Amygdala (tissue), 56 donors: ENCODE data around the gene PCSK9.
"Not testable (repeated sequence)": the region's sequence is repeated elsewhere in the genome, so short reads cannot be mapped to it uniquely, and the experiment has no call there.

Experiments
- DNase-seq, 56 donors: peaks; one replicate each; lab custom pipeline; 2025; lab: John Stamatoyannopoulos, UW

The PCSK9 gene

DNA sequence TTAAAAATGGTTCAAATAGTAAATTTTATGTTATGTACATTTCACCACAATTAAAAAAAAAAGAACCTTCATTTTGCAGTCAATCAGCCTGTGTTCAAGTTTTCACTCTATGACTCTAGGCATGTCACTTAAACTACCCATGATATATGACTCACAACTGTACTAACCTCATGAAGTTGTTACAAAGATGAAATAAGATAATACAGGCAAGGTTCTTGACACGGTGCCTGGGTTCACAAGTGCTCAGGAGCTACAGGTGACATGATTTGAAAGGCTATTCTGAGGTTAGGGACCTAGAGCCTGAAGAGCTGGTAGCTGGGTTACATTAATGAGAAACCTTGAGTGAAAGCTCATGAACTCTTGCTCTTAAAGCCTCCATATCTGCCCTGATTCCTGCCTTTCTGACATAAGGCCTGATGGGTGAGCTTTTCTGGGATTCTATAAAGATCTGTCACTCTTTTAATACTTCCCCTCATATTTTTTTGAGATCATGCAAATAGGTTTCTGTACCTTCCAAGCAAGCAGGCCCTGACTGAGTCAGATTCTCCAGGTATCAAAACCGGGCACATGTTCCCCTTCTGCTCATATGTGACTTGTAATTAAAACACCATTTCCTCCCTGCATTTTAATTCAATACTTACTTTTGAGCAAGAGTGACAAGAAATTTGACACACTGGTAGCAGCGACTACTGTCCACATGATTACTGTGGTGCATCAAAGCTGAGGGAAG is 34.0 kb downstream of the PCSK9 start:
- no peak for DNase-seq

DNA sequence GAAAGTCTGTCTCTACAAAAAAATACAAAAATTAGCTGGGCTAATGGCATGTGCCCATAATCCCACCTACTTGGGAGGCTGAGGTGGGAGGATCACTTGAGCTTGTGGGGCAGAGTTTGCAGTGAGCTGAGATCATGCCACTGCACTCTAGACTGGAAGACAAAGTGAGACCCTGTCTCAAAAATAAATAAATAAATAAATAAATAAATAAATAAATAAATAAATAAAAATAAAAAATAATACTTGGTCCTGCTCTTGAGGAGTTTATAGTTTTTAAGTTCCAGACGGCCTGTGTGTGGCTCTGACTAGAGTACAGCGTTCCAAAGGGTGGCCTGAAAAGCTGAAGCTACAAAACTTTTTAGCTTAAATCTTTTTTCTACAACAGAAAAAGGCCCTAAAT is 35.1 kb downstream of the PCSK9 start:
- no peak for DNase-seq

GRCh38 chr1:55076356-55076755 is 37.0 kb downstream of the PCSK9 start:
- no peak for DNase-seq

GRCh38 chr1:55078470-55078869 is 39.1 kb downstream of the PCSK9 start:
- no peak for DNase-seq

DNA sequence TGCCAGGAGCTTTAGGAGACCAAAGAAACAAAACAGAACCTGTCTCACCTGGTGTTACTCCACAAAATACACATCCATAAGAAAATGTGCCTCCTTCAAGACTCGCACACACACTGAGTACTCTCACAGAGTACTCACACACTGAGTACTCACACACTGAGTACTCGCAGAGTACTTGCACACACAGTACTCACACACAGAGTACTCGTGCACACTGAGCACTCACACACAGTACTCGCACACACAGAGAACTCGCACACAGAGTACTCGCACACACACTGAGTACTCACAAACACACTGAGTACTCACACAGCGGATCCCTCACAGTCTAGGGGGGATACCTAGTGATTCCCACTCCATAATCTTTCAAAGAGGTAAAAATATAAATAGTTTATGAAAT is 40.3 kb downstream of the PCSK9 start:
- no peak for DNase-seq

DNA sequence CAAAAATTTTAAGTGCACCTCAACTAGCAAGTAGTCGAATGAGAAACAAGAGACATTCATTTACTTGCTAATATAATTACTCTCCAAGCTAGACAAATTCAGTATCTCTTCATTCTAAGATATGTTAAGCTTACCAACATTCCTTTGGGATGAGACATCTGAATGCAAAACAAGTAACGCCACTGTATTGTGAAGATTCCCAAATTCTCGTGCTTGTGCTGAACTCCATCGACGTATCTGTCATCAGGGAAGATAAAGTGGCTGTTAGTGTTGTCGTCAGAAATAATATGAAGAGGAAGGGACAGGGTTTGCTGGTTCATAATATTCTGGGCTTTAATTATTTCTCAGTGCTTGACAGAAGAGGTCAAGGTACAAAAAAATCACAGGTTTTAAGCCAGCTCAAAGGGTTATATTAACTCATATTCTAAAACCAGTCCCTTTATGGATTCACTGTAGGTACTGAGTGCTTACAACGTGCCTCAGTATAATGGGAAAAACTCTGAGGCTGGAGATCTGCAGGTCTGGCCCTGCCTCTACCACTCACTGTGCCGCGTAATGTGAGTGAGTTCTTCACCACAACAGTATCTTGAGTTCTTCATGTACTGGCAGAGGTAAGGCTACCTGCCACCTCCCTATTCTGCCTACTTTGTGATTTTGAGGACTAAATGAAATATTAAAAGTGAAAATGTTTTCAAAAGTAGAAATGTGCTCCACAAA is 42.0 kb downstream of the PCSK9 start:
- DNase-seq, result no peak

GRCh38 chr1:55081905-55082296 is 42.6 kb downstream of the PCSK9 start:
- DNase-seq, result no peak

DNA sequence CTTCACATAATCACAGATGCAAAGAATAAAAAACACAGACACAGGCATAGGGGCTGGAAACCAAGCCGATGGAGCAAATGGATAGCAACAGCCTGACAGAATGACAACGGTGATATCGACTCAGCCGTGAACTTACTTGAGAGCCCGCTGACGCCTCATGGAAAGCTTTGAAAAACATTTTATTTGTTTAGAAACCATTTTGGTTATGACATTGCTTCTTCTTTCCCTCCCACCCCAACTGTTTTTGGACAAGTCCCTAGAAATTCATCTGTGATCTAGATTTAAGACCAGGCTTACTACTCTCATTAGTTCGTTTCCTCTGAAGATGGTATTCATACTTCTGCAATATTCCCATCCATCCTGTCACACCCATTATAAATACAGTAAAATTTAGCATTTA is 44.9 kb downstream of the PCSK9 start:
- DNase-seq, result no peak

DNA sequence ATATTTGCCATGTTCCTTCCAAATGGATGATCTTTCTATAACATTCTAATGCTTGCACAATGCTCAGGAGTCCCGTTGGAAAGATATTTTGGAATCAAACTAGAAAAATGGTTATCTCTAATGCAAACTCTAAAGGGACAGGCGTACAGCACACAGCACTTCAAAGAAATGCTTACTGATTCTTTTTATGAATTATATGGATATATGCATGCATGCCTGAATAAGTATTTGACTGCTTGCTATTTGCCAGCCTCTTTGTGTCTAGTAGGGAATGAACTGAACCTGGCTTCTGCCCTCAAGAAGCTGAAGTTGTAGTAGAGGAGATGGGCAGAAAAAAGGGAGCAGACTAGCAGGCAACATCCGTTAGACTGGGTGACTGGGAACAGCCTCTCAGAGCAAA is 48.1 kb downstream of the PCSK9 start:
- DNase-seq, result no peak

GRCh38 chr1:55088413-55088812 is 49.1 kb downstream of the PCSK9 start:
- DNase-seq, result no peak

GRCh38 chr1:55089683-55090082 is 50.3 kb downstream of the PCSK9 start:
- no peak for DNase-seq

GRCh38 chr1:55092475-55092874 is 53.1 kb downstream of the PCSK9 start:
- DNase-seq, result no peak

GRCh38 chr1:55095095-55095494 is 55.7 kb downstream of the PCSK9 start:
- no peak for DNase-seq

DNA sequence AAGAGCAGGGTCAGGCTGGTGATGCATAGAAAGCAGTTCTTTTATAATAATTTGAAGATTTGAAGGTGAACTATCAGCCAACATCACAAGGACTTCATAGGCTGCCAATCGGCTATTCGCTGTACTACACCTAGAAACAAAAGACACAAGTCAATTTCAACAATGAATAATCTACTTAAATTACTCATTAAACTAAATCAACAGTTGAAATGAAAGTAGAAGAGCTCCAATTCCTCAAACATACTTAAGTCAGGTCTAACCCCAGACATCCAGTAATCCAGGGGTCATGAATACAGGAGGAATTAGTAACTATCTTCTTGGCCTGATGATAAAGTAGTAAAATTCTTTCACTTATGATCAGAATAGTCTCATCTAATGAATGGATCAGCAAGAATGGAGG is 64.5 kb downstream of the PCSK9 start:
- no peak for DNase-seq

DNA sequence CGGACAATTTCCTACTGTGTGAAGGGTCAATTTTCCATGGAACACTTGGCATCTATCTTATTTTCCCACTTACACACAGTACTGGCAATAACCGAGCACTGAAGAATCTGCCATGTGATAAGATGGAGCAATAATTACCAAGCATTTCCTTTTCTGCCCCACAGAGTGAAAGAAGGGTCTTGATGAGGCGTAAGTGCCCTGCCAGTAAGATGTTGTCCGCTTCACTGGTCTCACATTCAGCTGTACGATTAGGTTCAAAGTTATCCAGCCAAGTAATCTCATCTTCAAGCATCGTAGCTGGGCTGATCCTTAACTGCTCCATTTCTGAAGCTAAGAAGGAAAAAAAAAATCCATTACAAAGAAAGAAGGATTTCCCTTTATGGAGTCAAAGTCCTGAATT is 67.8 kb downstream of the PCSK9 start:
- DNase-seq, result no peak

GRCh38 chr1:55109005-55109404 is 69.7 kb downstream of the PCSK9 start:
- not testable (repeated sequence) for DNase-seq
